H1 (cell line): ENCODE measurements around the gene ZBTB18. TPM values are rescaled to one million over a fixed set of nuclear protein-coding genes. Genes with fewer than 3 reads are reported as not detected.

Experiments
- POU5F1 ChIP-seq: IDR thresholded peaks from 2 replicates; pipeline ENCODE4 v1.6.1; 2011; ENCODE audit warnings: low read depth, mild to moderate bottlenecking, low read length, moderate library complexity
- RXRA ChIP-seq: IDR thresholded peaks from 2 replicates; pipeline ENCODE4 v1.6.1; 2011; ENCODE audit warnings: low read depth, mild to moderate bottlenecking, low read length, moderate library complexity; ENCODE audit not compliant: insufficient read depth
- polyA plus RNA-seq, 7 experiments: library from polyadenylated mRNA; depleted of rRNA in 3 of 7; stranded (reverse) in 5 of 7; unstranded in 2 of 7; fragments of >200 nt in 5 of 7; fragments of 200-250 nt in 2 of 7; gene quantifications; 1 replicate in 5 of 7; 2 replicates in 1 of 7; 4 replicates in 1 of 7; pipeline versions ENCODE4 v1.2.1 to v1.2.3, GENCODE V29; 2011 to 2013; ENCODE audit warnings: missing spikeins in 2 of 7, mixed read lengths in 2 of 7
- total RNA-seq: library from RNA; stranded (reverse); fragmentation: NEBNext Ultra II Directional; extraction: Animal tissue kit (Norgen Biotek cat#: 25700); gene quantifications from 2 replicates; pipeline ENCODE4 v1.2.1, GENCODE V29; 2021

The ZBTB18 gene
- total and polyA plus RNA-seq, 2 of the 8 experiments (the other 6 are each of a cell fraction or from before 2014, with no cell fraction given) = 8.5 to 14.4 TPM

- TF ChIP-seq POU5F1 (no peak), RXRA (no peak)
These were observed 14.9 kb downstream of the ZBTB18 start (continued) for GRCh38 chr1:244065960-244066388.
